Ishikawa (cell line): ENCODE measurements around the gene ATP1A3.

Experiments used
- CEBPB ChIP-seq: IDR thresholded peaks from 2 replicates; pipeline ENCODE4 v1.6.1; 2012
- EGR1 ChIP-seq: IDR thresholded peaks from 2 replicates; pipeline ENCODE4 v1.6.1; 2012
- EP300 ChIP-seq: IDR thresholded peaks from 2 replicates; pipeline ENCODE4 v1.6.1; 2012; ENCODE audit warnings: borderline replicate concordance
- FOXM1 ChIP-seq: IDR thresholded peaks from 2 replicates; pipeline ENCODE4 v1.6.1; 2012; ENCODE audit warnings: low read depth, borderline replicate concordance
- RAD21 ChIP-seq: IDR thresholded peaks from 2 replicates; pipeline ENCODE4 v1.6.1; 2012; ENCODE audit warnings: low read depth
- TAF1 ChIP-seq: IDR thresholded peaks from 2 replicates; pipeline ENCODE4 v1.6.1; 2012; ENCODE audit warnings: low read depth, mild to moderate bottlenecking
- TCF12 ChIP-seq: IDR thresholded peaks from 2 replicates; pipeline ENCODE4 v1.6.1; 2012; ENCODE audit warnings: low read depth
- TEAD4 ChIP-seq: IDR thresholded peaks from 2 replicates; pipeline ENCODE4 v1.6.1; 2012
- ZBTB7A ChIP-seq: IDR thresholded peaks from 2 replicates; pipeline ENCODE4 v1.6.1; 2012; ENCODE audit warnings: low read depth
- TF ChIP-seq, protein P1 (sequence below): IDR thresholded peaks from 2 replicates; pipeline ENCODE4 v1.6.1; 2012; ENCODE audit warnings: low read depth, mild to moderate bottlenecking
- TF ChIP-seq, protein P2 (sequence below): IDR thresholded peaks from 2 replicates; pipeline ENCODE4 v1.6.1; 2012

DNA sequence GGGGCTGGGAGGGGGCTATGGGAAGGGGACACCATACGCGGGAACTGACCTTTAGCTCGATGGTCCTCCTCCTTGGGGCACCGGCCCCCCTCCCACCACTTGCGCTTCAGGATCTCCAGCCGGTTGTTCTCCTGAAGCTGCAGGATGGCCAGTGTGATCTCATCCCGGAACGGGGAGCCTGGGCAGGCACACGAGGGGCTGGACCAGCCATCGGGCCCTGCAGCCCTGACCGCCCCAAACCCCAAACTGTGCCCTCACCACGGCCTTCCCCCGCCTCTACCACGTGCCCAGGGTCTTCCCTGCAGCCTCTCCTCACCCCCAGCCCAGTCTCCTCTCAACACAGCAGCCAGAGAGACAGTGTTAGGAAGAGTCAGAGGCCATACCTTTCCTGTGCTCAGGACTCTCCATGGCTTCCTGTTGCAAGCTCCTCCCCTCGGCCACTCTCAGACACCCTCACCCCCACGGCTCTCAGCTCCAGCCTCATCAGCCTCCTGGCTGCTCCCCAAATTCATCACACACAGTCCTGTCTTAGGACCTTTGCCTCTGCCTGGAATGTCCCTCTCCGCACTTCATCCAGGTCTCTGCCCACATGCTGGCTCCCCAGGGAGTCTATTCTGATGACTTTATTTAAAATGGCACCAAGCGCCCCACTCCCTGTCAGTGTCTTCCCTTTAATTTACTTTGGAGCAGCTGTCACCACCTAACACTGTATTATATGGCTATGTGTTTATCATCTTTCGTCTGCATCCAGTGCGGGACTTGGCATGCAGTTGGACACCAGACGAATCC lies 9.7 kb upstream of the ATP1A3 start:
- no peak for TF ChIP-seq ZBTB7A
- no peak for TF ChIP-seq EP300
- TF ChIP-seq, protein P1, sequence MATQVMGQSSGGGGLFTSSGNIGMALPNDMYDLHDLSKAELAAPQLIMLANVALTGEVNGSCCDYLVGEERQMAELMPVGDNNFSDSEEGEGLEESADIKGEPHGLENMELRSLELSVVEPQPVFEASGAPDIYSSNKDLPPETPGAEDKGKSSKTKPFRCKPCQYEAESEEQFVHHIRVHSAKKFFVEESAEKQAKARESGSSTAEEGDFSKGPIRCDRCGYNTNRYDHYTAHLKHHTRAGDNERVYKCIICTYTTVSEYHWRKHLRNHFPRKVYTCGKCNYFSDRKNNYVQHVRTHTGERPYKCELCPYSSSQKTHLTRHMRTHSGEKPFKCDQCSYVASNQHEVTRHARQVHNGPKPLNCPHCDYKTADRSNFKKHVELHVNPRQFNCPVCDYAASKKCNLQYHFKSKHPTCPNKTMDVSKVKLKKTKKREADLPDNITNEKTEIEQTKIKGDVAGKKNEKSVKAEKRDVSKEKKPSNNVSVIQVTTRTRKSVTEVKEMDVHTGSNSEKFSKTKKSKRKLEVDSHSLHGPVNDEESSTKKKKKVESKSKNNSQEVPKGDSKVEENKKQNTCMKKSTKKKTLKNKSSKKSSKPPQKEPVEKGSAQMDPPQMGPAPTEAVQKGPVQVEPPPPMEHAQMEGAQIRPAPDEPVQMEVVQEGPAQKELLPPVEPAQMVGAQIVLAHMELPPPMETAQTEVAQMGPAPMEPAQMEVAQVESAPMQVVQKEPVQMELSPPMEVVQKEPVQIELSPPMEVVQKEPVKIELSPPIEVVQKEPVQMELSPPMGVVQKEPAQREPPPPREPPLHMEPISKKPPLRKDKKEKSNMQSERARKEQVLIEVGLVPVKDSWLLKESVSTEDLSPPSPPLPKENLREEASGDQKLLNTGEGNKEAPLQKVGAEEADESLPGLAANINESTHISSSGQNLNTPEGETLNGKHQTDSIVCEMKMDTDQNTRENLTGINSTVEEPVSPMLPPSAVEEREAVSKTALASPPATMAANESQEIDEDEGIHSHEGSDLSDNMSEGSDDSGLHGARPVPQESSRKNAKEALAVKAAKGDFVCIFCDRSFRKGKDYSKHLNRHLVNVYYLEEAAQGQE, result no peak
- no peak for TF ChIP-seq TAF1
- TF ChIP-seq CEBPB, result no peak
- no peak for TF ChIP-seq EGR1
- TF ChIP-seq, protein P2, sequence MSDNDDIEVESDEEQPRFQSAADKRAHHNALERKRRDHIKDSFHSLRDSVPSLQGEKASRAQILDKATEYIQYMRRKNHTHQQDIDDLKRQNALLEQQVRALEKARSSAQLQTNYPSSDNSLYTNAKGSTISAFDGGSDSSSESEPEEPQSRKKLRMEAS, result no peak
- no peak for TF ChIP-seq RAD21
- TF ChIP-seq TEAD4, result no peak
- no peak for TF ChIP-seq TCF12
- TF ChIP-seq FOXM1, result no peak
